Measurements from ENCODE around the gene CTSK.
A peak's percentile ranks its signal among the peaks of the same experiment; 100 is the strongest.
"Not testable (repeated sequence)": the region's sequence is repeated elsewhere in the genome, so short reads cannot be mapped to it uniquely, and the experiment has no call there.

Gene CTSK

DNA sequence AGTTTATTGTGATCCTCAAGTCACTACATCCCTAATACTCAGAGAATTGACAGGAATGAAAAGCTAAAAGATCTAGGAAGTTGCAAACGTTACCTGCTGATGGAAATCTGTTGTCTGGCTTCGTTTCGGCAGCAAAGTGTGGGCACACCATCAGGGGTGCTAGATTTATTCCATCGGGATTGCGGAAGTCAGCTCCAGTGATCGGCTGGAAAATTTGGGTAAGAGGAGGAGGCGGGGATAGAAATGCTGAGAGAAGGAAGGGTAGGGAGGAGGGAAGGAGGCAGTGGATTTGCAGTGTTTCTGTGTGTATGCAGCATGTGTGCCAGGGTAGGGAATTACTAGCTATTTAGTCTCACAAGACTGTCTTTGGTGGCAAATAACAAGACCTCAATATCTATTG, at the start of gene CTSK:
TSS of gene CTSK (minus strand) at position 140 of the 400 bp plus-strand sequence. CDS start 1,455 bp downstream, outside the sequence.
- in situ Hi-C loops (cut with MboI; ENCODE audit: low sequenced_read_pairs): no loop called here
- H3K9me3 ChIP-seq: no peaks in the 10 kb centered on the region
- no peaks in the 10 kb centered on the region for H3K27me3 ChIP-seq (ENCODE audit: low read depth)
- H3K4me3 ChIP-seq: no peak within 1 kb of the TSS
- no peaks in the 10 kb centered on the region for H3K4me1 ChIP-seq
- DNase-seq (ENCODE audit: low spot score in 2 of 2): no peak
- peaks cover 16% of the 10 kb centered on the region for H3K36me3 ChIP-seq (replicated peaks)

DNA sequence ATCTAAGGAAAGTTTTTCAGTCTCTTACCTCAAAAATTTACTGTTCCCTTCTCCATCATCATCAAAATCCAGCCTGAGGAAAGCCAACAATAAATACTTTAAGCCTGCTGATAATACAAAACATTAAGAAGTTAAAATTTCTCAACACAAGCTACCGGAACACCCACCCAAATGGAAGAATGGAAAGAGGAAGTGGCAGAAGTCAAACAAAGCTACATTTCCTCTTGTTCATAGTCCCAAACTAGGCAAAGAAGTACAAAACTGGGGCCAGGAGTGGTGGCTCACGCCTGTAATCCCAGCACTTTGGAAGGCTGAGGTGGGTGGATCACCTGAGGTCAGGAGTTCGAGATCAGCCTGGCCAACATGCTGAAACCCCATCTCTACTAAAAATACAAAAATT, 44.7 kb upstream of the CTSK start:
- DNase-seq (ENCODE audit: low spot score in 2 of 2); H3K27me3 ChIP-seq (ENCODE audit: low read depth); in situ Hi-C loops (cut with MboI; ENCODE audit: low sequenced_read_pairs); H3K9me3 ChIP-seq; H3K4me1 ChIP-seq; H3K4me3 ChIP-seq: not testable (repeated sequence)
- H3K36me3 ChIP-seq (replicated peaks): peaks cover 27% of the 10 kb centered on the region

DNA sequence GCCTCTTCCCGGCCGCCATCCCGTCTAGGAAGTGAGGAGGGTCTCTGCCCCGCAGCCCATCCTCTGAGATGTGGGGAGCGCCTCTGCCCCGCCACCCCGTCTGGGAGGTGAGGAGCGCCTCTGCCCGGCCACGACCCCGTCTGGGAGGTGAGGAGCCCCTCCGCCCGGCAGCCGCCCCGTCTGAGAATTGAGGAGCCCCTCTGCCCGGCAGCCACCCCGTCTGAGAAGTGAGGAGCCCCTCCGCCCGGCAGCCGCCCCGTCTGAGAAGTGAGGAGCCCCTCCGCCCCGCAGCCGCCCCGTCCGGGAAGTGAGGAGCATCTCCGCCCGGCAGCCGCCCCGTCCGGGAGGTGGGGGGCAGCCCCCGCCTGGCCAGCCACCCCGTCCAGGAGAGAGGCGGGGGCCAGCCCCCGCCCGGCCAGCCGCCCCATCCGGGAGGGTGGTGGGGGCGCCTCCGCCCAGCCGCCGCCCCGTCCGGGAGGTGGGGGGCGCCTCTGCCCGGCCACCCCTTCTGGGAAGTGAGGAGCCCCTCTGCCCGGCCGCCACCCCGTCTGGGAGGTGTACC, 42.8 kb upstream of the CTSK start:
- H3K27me3 ChIP-seq (ENCODE audit: low read depth); in situ Hi-C loops (cut with MboI; ENCODE audit: low sequenced_read_pairs); DNase-seq (ENCODE audit: low spot score in 2 of 2); H3K4me1 ChIP-seq; H3K9me3 ChIP-seq; H3K4me3 ChIP-seq: not testable (repeated sequence)
- H3K36me3 ChIP-seq (replicated peaks): peaks cover 22% of the 10 kb centered on the region

DNA sequence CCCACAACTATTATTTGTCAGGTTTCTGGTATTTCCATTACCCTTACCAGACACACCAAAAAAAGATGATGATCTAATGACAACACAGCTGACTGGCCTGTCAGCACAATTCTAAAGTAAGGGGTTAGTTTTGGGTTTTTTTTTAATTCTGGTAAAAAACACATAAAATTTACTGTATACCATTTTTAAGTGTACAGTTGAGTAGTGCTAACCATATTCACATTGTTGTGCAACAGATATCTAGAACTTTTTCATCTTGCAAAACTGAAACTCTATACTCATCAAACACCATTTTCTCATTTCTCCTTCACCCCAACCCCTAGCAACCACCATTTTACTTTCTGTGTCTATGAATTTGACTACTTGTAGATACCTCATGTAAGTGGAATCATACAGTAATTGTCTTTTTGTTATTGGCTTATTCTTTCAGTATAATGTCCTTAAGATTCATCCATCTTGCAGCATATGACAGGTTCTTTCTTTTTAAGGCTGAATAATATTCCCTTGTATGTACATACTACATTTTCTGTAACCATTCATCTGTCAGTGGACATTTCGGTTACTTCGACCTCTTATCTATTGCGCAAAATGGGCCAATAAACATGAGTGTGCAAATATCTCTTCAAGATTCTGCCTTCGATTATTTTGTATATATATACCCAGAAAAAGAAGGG, 38.5 kb upstream of the CTSK start:
- Histone ChIP-seq H3K4me3 (no peak overlapping the region), H3K4me1 (no peaks in the 10 kb centered on the region), H3K9me3 (no peaks in the 10 kb centered on the region), H3K36me3 (replicated peaks) (peaks cover 4% of the 10 kb centered on the region; the same call in 1 of the 2 replicates), H3K27me3 (ENCODE audit: low read depth) (no peaks in the 10 kb centered on the region)
- in situ Hi-C loops (cut with MboI; ENCODE audit: low sequenced_read_pairs): no loop called here
- DNase-seq (ENCODE audit: low spot score in 2 of 2): no peak

DNA sequence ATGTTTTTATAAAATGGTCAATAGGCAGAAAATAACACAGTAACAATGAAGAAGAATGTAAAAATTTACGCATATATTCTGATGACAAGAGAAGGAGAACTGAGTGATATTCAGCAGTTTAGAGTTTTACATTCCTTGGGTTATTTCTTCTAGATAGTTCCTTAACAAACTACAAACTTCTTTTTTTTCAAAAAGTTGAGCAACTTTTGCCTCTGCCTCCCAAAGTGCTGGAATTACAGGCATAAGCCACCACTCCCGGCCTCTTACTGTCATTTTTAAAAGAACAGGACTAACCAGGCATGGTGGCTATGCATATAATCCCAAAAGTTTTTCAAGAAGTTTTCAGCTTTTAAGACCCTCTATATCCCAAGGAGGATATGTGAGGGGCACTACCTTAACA, 35.4 kb upstream of the CTSK start:
- Histone ChIP-seq H3K9me3 (no peaks in the 10 kb centered on the region), H3K27me3 (ENCODE audit: low read depth) (no peaks in the 10 kb centered on the region), H3K4me1 (no peaks in the 10 kb centered on the region), H3K4me3 (no peak overlapping the region), H3K36me3 (replicated peaks) (peaks cover 4% of the 10 kb centered on the region; the same call in 1 of the 2 replicates)
- DNase-seq (ENCODE audit: low spot score in 2 of 2): no peak
- in situ Hi-C loops (cut with MboI; ENCODE audit: low sequenced_read_pairs): no loop called here

DNA sequence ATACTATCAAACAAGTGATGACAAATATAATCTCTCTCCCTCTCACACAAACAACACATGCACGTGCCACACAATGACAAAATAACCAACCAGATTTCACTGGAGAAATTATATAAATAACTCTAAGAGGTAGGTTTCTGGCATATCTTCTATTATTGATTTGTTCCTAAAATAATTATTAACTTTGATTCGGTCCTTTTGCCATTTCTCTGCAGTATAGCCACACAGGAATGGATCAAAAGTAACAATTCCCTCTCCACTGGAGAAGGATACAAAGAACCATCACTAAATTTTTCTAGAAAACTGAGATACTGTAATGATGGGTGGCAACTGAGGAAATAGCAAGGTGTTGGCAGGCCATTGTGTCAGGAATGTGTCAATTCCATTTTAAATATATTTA, 34.9 kb upstream of the CTSK start:
- no peak overlapping the region for H3K4me3 ChIP-seq
- H3K27me3 ChIP-seq (ENCODE audit: low read depth): no peaks in the 10 kb centered on the region
- H3K9me3 ChIP-seq: no peaks in the 10 kb centered on the region
- in situ Hi-C loops (cut with MboI; ENCODE audit: low sequenced_read_pairs): no loop called here
- no peak for DNase-seq (ENCODE audit: low spot score in 2 of 2)
- H3K4me1 ChIP-seq: no peaks in the 10 kb centered on the region
- H3K36me3 ChIP-seq (replicated peaks): peaks cover 4% of the 10 kb centered on the region; the same call in 1 of the 2 replicates

DNA sequence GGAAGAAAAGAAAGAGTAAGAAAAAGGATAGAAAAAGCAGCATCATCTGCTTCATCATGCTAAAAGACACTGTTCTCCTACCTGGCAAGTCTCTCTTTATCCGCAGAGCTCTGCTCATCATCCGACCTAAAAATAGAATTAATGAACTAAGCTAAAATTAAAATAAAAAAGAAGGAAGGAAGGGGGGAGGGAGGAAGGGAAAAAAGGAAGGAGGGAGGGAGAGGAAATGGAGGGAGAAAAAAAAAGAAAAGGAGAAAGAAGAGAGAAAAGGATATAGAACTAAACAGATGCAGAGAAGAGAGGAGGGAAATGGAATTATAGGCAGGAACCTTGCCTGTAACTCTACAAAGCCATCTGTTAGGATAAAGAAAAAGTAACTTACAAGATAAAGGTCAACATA, 34.3 kb upstream of the CTSK start:
- Histone ChIP-seq H3K27me3 (ENCODE audit: low read depth) (no peaks in the 10 kb centered on the region), H3K36me3 (replicated peaks) (peaks cover 4% of the 10 kb centered on the region; the same call in 1 of the 2 replicates), H3K9me3 (no peaks in the 10 kb centered on the region), H3K4me3 (no peak overlapping the region), H3K4me1 (no peaks in the 10 kb centered on the region)
- no peak for DNase-seq (ENCODE audit: low spot score in 2 of 2)
- in situ Hi-C loops (cut with MboI; ENCODE audit: low sequenced_read_pairs): no loop called here

DNA sequence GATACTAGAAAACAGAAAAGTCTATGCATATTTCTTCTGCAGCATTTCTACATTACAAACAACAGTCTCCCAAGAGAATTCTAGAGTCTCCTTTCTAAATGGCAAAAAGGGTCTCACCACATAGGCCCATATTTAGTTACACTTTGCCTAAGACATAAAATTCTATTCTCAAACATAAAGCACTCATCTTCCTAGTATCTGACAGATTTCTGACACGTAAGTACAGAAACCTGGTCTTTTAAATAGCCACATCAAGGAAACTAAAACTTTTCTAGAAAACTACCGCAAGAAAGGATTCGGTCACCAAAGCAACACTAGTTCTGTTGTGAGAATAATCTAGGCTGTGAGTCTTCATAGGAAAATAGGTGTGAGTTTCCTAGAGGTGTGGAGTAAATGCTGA, 33.6 kb upstream of the CTSK start:
- no peak for DNase-seq (ENCODE audit: low spot score in 2 of 2)
- H3K4me1 ChIP-seq: no peaks in the 10 kb centered on the region
- no peaks in the 10 kb centered on the region for H3K9me3 ChIP-seq
- H3K27me3 ChIP-seq (ENCODE audit: low read depth): no peaks in the 10 kb centered on the region
- in situ Hi-C loops (cut with MboI; ENCODE audit: low sequenced_read_pairs): no loop called here
- H3K36me3 ChIP-seq (replicated peaks): peaks cover 4% of the 10 kb centered on the region; the same call in 1 of the 2 replicates
- H3K4me3 ChIP-seq: no peak overlapping the region

DNA sequence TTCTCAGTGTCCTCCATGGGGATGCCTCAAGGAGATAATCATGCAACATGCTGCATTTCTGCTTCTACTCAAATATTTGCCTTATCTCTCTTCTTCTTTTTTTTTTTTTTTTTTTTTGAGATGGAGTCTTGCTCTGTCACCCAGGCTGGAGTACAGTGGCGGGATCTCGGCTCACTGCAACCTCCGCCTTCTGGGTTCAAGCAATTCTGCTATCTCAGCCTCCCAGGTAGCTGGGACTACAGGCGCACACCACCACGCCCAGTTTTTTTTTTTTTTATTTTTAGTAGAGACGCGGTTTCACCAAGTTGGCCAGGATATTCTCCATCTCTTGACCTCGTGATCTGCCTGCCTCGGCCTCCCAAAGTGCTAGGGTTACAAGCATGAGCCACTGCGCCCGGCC, 32.8 kb upstream of the CTSK start:
- in situ Hi-C loops (cut with MboI; ENCODE audit: low sequenced_read_pairs); H3K27me3 ChIP-seq (ENCODE audit: low read depth); H3K9me3 ChIP-seq; H3K36me3 ChIP-seq (replicated peaks); H3K4me1 ChIP-seq; H3K4me3 ChIP-seq; DNase-seq (ENCODE audit: low spot score in 2 of 2): not testable (repeated sequence)

DNA sequence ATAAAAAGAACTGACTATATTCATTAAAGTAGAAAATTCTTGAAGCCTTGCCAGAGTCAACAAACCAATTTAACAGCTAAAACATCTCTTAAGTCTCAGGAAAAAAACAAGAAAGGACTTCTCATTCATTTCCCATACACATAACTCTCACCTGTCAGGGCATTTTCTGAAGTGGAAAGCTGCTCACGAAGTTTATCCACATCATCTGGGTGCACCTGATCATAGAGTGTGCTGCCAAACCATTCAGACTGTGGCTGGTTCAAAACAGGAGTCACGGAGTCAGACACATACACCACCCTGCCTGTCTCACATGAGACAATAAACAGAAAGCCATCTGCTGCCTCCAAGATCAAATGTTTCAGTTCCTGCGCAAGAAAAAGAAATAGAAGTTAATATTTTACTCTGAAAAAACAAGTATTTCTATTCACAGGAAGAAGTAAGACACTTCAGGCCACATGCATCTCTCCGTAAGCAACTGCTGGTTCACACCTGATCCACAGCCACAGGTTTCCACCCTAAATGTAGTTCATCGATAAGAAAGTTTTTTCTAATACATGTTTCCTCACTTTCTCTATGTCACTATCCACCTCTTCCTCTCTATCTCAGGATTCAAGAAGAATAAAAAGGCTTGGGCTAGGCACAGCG, 28.2 kb upstream of the CTSK start:
- in situ Hi-C loops (cut with MboI; ENCODE audit: low sequenced_read_pairs): no loop called here
- Histone ChIP-seq H3K36me3 (replicated peaks) (peaks cover 16% of the 10 kb centered on the region), H3K27me3 (ENCODE audit: low read depth) (no peaks in the 10 kb centered on the region), H3K4me1 (no peaks in the 10 kb centered on the region), H3K9me3 (no peaks in the 10 kb centered on the region), H3K4me3 (no peak overlapping the region)
- DNase-seq (ENCODE audit: low spot score in 2 of 2): no peak

DNA sequence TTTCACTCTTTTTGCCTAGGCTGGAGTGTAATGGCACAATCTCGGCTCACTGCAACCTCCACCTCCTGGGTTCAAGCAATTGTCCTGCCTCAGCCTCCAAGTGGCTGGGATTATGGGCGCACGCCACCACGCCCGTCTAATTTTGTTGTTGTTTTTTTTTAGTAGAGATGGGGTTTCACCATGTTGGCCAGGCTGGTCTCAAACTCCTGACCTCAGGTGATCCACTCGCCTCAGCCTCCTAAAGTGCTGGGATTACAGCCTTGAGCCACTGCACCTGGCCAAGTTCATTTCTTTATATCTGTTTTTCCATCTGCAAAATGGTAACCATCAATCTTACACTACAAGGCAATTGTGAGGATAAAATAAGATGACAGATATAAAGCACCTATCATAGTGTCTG, 25.9 kb upstream of the CTSK start:
- H3K4me1 ChIP-seq; H3K9me3 ChIP-seq; H3K4me3 ChIP-seq; H3K27me3 ChIP-seq (ENCODE audit: low read depth); DNase-seq (ENCODE audit: low spot score in 2 of 2); in situ Hi-C loops (cut with MboI; ENCODE audit: low sequenced_read_pairs): not testable (repeated sequence)
- H3K36me3 ChIP-seq (replicated peaks): peaks cover 22% of the 10 kb centered on the region

DNA sequence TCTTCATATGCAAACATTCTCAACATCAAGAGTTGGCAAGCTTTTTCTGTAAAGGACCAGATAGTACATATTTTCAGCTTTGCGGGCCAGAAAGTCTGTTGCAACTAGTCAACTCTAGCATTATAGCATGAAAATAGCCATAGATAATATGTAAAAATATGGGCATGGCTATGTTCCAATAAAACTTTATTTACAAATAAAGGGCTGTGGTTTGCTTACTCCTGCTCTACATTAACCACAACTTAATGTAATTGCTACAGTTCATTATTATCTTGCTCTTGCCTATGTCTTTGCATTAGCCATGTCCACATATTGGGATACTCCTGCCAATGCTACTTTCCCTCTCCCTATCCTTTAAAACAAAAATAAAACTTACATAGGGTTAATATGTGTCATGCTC, 24.5 kb upstream of the CTSK start:
- Histone ChIP-seq H3K36me3 (replicated peaks) (peaks cover 29% of the 10 kb centered on the region), H3K27me3 (ENCODE audit: low read depth) (no peaks in the 10 kb centered on the region), H3K4me3 (no peak overlapping the region), H3K4me1 (no peaks in the 10 kb centered on the region), H3K9me3 (no peaks in the 10 kb centered on the region)
- DNase-seq (ENCODE audit: low spot score in 2 of 2): no peak
- in situ Hi-C loops (cut with MboI; ENCODE audit: low sequenced_read_pairs): no loop called here

DNA sequence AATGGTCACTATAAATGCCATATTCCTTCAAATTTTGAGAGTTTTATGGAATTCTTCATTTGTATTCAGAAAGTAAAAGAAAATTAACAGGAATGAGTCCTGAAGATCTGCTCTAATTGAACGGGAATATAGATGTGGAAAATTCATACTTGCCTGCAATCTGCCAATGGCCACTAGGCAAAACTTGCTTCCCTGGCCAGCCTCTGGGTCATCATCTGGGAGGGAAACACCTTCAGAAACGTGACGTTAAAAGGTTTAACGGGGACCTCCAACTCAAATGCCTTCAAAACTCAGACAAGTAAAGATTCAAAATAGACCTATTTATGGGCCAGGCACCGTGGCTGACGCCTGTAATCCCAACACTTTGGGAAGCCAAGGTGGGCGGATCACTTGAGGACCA, 21.7 kb upstream of the CTSK start:
- H3K27me3 ChIP-seq (ENCODE audit: low read depth): no peaks in the 10 kb centered on the region
- H3K9me3 ChIP-seq: no peaks in the 10 kb centered on the region
- no peak overlapping the region for H3K4me3 ChIP-seq
- DNase-seq (ENCODE audit: low spot score in 2 of 2): peak in 1 of 2 experiments; percentile 17
- H3K36me3 ChIP-seq (replicated peaks): peaks cover 42% of the 10 kb centered on the region
- no peaks in the 10 kb centered on the region for H3K4me1 ChIP-seq
- in situ Hi-C loops (cut with MboI; ENCODE audit: low sequenced_read_pairs): no loop called here

DNA sequence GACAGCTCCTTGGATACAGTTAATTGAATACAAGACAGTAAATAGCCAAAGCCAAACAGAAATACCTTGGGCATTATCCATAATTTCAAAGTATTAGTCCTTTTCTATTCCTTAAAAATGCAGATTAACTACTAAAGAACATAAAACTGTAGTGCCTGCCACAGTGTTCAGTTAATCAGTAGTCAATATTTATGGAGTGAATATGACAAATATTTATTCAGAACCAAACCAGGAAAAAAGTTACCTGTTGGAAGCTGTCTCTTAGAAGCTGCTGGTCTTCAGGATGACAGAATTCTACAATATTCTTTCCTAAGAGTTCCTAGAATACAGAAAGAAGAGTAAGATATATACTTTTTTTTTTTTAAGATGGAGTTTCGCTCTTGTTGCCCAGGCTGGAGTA, 18.2 kb upstream of the CTSK start:
- no peaks in the 10 kb centered on the region for H3K27me3 ChIP-seq (ENCODE audit: low read depth)
- H3K4me1 ChIP-seq: no peaks in the 10 kb centered on the region
- H3K9me3 ChIP-seq: no peaks in the 10 kb centered on the region
- H3K36me3 ChIP-seq (replicated peaks): peaks cover 39% of the 10 kb centered on the region
- H3K4me3 ChIP-seq: no peak overlapping the region
- no peak for DNase-seq (ENCODE audit: low spot score in 2 of 2)
- in situ Hi-C loops (cut with MboI; ENCODE audit: low sequenced_read_pairs): no loop called here

All from HAP-1 (cell line).